Mesothelial cell of epicardium (in vitro differentiated cells): ENCODE results near the gene HKDC1. TPM values are rescaled to one million over a fixed set of nuclear protein-coding genes. Genes with fewer than 3 reads are reported as not detected.

Experiments used
- DNase-seq, 2 experiments: peaks; one replicate each; pipeline ENCODE4 v3.0.0; 2021; ENCODE audit warnings: low spot score in 2 of 2; ENCODE audit not compliant: unreplicated experiment in 2 of 2
- H3K27ac Mint-ChIP-seq: 2 replicates; pipeline ENCODE4 v1.8.0; 2021; ENCODE audit warnings: mixed read lengths
- H3K27me3 Mint-ChIP-seq: 2 replicates; pipeline ENCODE4 v1.8.0; 2021; ENCODE audit warnings: low read depth, mixed read lengths
- H3K36me3 Mint-ChIP-seq: 2 replicates; pipeline ENCODE4 v1.8.0; 2021; ENCODE audit warnings: mixed read lengths
- H3K4me1 Mint-ChIP-seq: 2 replicates; pipeline ENCODE4 v1.8.0; 2021; ENCODE audit warnings: mixed read lengths
- H3K4me3 Mint-ChIP-seq: 2 replicates; pipeline ENCODE4 v1.8.0; 2021; ENCODE audit warnings: mild to moderate bottlenecking, moderate library complexity, mixed read lengths
- H3K9me3 Mint-ChIP-seq: 2 replicates; pipeline ENCODE4 v1.8.0; 2021; ENCODE audit warnings: mixed read lengths
- CTCF ChIP-seq: fragments of 200-600 bp; sonication (generic); IDR thresholded peaks from one replicate; pipeline ENCODE4 v1.5.0; 2021; ENCODE audit warnings: antibody characterized with exemption; ENCODE audit not compliant: unreplicated experiment
- total RNA-seq: library from RNA; stranded (reverse); gene quantifications from 3 replicates; pipeline ENCODE4 v1.2.1, GENCODE V29; 2021

Gene HKDC1
- total RNA-seq, 1 donor from 2014 or later, result not detected

- H3K36me3 Mint-ChIP-seq, result no peaks in the 10 kb centered on the region
- no peak for TF ChIP-seq CTCF
- no peaks in the 10 kb centered on the region for H3K4me1 Mint-ChIP-seq
- H3K27me3 Mint-ChIP-seq, result peaks cover 2% of the 10 kb centered on the region
- no peak for DNase-seq
- H3K27ac Mint-ChIP-seq, result no peak overlapping the region
- H3K9me3 Mint-ChIP-seq, result no peaks in the 10 kb centered on the region
- no peak overlapping the region for H3K4me3 Mint-ChIP-seq
Measured at GRCh38 chr10:69225681-69226080, 5.5 kb downstream of the HKDC1 start.

GRCh38 chr10:69226919-69227450 is 6.9 kb downstream of the HKDC1 start:
- TF ChIP-seq CTCF, result no peak
- DNase-seq, result no peak
- Mint-ChIP-seq H3K27me3 (peaks cover 3% of the 10 kb centered on the region), H3K9me3 (no peaks in the 10 kb centered on the region), H3K36me3 (no peaks in the 10 kb centered on the region), H3K4me3 (no peak overlapping the region), H3K27ac (no peak overlapping the region), H3K4me1 (no peaks in the 10 kb centered on the region)

- Mint-ChIP-seq H3K4me1 (peaks cover 11% of the 10 kb centered on the region), H3K9me3 (no peaks in the 10 kb centered on the region), H3K36me3 (no peaks in the 10 kb centered on the region), H3K27me3 (peaks cover 3% of the 10 kb centered on the region), H3K27ac (no peak overlapping the region), H3K4me3 (no peak overlapping the region)
- no peak for DNase-seq
- TF ChIP-seq CTCF, result no peak
Measured at GRCh38 chr10:69228151-69228550, 8.0 kb downstream of the HKDC1 start.

GRCh38 chr10:69229616-69229916 is 9.4 kb downstream of the HKDC1 start:
- DNase-seq, result no peak
- Mint-ChIP-seq H3K9me3 (no peaks in the 10 kb centered on the region), H3K4me3 (no peak overlapping the region), H3K36me3 (no peaks in the 10 kb centered on the region), H3K27ac (no peak overlapping the region), H3K27me3 (peaks cover 3% of the 10 kb centered on the region), H3K4me1 (peaks cover 13% of the 10 kb centered on the region)
- TF ChIP-seq CTCF, result no peak

GRCh38 chr10:69230128-69230527 is 10.0 kb downstream of the HKDC1 start:
- no peak for DNase-seq
- Mint-ChIP-seq H3K9me3 (no peaks in the 10 kb centered on the region), H3K4me1 (peaks cover 13% of the 10 kb centered on the region), H3K4me3 (no peak overlapping the region), H3K36me3 (no peaks in the 10 kb centered on the region), H3K27ac (no peak overlapping the region), H3K27me3 (peaks cover 3% of the 10 kb centered on the region)
- no peak for TF ChIP-seq CTCF

GRCh38 chr10:69232252-69232651 is 12.1 kb downstream of the HKDC1 start:
- Mint-ChIP-seq H3K9me3 (no peaks in the 10 kb centered on the region), H3K36me3 (no peaks in the 10 kb centered on the region), H3K27me3 (peaks cover 3% of the 10 kb centered on the region), H3K4me3 (no peak overlapping the region), H3K27ac (no peak overlapping the region), H3K4me1 (peaks cover 13% of the 10 kb centered on the region)
- DNase-seq, result no peak
- TF ChIP-seq CTCF, result no peak
